Endometrial microvascular endothelial cells (primary cell): ENCODE results near the gene PDS5B. TPM values are rescaled to one million over a fixed set of nuclear protein-coding genes. Genes with fewer than 3 reads are reported as not detected.
"Not testable (repeated sequence)": the region's sequence is repeated elsewhere in the genome, so short reads cannot be mapped to it uniquely, and the experiment has no call there.

Experiments
- in situ Hi-C: cut with HindIII; loops from 2 replicates; pipeline ENCODE4 v1.10.0; 2017; ENCODE audit warnings: low sequenced_read_pairs, low pct_unique_long_range_greater_than_20kb; ENCODE audit errors: inconsistent ontology term
- total RNA-seq: library from RNA; depleted of rRNA; stranded (reverse); fragments of >200 nt; gene quantifications from one replicate; pipeline ENCODE4 v1.2.3, GENCODE V29; 2015; ENCODE audit errors: inconsistent ontology term

Gene PDS5B, protein sequence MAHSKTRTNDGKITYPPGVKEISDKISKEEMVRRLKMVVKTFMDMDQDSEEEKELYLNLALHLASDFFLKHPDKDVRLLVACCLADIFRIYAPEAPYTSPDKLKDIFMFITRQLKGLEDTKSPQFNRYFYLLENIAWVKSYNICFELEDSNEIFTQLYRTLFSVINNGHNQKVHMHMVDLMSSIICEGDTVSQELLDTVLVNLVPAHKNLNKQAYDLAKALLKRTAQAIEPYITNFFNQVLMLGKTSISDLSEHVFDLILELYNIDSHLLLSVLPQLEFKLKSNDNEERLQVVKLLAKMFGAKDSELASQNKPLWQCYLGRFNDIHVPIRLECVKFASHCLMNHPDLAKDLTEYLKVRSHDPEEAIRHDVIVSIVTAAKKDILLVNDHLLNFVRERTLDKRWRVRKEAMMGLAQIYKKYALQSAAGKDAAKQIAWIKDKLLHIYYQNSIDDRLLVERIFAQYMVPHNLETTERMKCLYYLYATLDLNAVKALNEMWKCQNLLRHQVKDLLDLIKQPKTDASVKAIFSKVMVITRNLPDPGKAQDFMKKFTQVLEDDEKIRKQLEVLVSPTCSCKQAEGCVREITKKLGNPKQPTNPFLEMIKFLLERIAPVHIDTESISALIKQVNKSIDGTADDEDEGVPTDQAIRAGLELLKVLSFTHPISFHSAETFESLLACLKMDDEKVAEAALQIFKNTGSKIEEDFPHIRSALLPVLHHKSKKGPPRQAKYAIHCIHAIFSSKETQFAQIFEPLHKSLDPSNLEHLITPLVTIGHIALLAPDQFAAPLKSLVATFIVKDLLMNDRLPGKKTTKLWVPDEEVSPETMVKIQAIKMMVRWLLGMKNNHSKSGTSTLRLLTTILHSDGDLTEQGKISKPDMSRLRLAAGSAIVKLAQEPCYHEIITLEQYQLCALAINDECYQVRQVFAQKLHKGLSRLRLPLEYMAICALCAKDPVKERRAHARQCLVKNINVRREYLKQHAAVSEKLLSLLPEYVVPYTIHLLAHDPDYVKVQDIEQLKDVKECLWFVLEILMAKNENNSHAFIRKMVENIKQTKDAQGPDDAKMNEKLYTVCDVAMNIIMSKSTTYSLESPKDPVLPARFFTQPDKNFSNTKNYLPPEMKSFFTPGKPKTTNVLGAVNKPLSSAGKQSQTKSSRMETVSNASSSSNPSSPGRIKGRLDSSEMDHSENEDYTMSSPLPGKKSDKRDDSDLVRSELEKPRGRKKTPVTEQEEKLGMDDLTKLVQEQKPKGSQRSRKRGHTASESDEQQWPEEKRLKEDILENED (N-terminal part only)
- total RNA-seq: 18.5 TPM

DNA sequence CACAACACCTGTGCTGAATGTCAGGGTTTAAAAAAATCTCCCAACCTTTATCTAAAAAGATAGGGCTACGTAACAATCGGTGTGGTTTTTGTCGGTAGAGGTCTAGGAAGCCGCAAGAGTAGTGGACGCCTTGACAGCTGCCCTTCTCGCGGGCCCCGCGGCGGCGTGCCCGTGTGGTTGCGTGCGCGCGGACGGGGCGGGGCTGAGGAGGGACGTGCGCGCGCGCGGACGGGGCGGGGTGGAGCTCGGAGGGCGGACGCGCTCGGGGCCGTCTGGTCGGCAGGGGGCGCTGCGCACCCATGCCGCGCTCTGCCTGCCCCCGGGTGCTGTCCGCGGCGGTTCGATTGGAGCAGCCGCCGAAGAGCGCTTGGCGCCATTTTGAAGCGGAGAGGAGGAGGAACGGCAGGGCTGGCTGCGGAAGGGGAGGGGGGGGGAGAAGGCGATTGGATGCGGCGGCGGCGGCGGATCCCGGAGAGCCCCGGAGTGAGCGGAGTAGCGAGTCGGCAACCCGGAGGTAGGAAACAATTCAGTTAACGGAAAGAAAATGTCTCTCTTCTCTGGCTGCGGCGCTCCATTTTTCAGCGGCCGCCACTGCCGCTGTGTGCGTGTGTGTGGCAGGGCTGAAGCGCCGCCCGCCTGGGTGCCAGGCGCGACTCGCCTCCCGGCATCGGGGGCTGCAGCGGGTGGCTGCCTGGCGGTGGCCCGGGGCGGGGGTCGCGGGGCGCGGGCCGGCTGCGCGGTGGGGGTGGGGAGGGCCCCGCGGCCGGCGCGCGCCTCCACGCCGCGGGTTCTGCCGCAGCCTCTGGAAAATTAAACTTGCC is at the start of gene PDS5B:
TSS of gene PDS5B (plus strand) at position 373 of the 821 bp plus-strand sequence. CDS start 62,321 bp downstream, outside the sequence.
- in situ Hi-C loops: loop anchor here (10.0 kb wide), 1 partner anchor 49 kb away; no protein-coding TSS in a partner anchor

DNA sequence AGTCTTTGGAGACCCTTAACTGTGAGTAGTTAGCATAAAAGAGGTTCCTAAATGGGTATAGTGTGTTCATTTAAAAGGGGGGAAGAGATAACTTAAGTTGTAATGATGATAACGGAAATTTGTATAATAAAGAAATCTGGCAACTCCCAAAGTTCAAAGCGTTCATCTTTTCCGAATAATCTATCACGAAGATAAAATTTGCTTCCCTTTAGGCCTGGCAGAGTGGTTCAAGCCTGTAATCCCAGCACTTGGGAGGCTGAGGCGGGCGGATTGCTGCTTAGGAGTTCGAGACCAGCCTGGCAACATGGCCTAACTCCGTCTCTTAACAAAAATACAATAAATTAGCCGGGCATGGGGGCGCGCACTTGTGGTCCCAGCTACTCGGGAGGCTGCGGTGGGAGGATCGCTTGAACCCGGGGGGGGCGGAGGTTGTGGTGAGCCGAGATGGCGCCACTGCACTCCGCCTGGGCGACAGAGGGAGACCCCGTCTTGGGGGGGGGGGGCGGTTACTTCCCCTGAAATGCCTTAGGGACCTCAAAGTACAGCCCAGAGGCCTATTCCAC is 48.6 kb upstream of the PDS5B start:
- in situ Hi-C loops: no loop called here

DNA sequence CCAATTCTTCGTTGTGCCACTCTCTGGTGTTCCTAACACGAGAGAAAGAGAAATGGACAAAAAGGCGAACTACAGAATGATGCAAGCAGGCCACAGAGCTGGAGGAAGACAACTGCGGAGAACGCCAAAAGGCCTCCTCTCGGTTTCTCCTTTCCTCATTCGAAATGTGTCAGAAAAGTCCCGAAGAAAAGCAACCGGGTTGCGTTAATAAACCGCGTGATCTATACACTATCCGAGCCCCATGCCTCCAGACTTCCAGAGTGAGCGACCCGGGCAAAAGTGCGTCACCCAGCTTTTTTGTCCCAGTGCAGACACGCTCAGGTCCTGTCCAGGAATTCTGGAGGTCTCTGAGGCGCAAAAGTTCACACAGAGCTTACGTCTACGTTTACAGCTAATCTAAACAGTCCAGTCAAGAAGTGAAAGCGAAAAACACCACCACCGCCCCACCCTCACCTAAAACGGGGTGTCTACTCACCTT is 48.1 kb upstream of the PDS5B start:
- in situ Hi-C loops: no loop called here

DNA sequence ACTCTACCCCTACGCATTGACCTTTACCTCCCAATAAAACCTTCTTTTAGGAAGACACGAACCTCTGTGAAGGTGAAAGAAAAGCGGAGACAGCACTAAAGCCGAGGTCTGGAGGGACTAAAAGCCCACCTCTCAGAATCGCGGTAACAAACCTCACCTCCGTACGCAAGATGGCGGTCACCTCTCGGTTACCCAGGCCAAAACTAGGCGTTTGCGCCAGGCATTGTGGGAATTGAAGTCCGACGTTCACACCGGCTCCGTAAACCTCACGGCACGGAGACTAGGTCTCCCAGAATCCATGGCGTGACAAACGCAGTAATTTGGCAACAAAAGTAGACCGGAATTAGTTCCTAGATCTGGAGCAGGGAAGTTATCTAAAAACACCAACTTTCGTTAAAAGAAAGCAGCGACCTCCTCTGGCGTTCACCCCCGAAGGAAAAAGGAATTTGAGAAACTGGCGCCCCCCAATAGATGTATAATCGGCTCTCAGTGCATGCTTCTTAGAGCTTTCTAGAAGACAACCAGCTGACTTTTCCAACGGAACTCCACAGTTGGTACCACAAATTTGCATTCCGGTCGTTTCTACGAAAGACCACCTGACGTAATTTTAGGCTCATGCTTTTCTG is 47.5 kb upstream of the PDS5B start, which contains the start of gene N4BP2L2:
TSS of gene N4BP2L2 (minus strand) at position 175 of the 626 bp plus-strand sequence. CDS start 1,768 bp downstream, outside the sequence.
- in situ Hi-C loops: no loop called here

DNA sequence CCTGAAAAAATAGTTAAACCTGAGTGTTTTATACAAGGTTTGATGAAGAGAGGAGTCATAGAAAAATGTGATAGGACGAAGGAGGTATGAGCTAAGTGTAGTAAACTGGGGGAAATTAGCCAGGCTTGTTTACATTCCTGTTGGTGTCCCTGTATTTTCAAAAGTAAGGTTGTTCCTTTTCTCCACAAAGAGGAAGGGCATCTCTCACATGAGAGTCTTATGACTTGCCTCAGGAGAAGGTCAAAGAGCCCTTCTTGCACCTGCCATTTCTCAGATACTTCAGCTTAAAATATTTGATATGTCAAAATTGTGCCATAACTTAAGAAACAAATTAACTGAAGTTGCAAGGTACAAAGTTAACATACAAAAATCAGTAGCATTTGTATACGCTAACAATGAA is 44.0 kb upstream of the PDS5B start:
- in situ Hi-C loops: no loop called here

DNA sequence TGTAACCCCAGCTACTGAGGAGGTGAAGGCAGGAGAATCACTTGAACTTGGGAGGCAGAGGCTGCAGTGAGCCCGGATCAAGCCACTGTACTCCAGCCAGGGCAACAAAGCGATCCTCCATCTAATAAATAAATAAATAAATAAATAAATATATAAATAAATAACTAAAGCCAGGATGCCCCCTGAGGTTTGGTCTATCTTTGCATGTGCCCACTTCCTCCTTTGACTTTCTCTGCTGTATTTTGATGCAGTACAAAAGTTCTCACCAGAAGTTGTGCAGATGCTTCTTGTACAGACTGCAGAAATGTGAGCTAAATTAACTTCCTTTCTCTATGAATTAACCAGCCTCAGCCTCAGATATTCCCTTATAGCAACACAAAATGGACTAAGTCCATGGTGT is 41.2 kb upstream of the PDS5B start:
- in situ Hi-C loops: no loop called here

DNA sequence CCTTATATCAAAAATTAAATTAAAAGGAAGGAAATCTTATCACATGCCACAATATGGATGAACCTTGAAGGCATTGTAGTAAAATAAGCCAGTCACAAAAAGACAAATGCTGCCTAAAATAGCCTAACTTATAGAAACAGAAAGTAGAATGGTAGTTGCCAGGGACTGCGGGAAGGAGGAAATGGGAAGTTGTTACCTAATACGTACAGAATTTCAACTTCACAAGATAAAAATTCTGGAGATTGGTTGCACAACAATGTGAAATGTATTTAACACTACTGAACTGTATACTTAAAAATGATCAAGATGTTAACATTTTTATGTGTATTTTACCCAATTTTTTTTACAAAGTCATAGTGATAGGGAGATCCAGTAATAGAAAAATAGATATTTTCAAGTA is 37.4 kb upstream of the PDS5B start:
- in situ Hi-C loops: no loop called here

DNA sequence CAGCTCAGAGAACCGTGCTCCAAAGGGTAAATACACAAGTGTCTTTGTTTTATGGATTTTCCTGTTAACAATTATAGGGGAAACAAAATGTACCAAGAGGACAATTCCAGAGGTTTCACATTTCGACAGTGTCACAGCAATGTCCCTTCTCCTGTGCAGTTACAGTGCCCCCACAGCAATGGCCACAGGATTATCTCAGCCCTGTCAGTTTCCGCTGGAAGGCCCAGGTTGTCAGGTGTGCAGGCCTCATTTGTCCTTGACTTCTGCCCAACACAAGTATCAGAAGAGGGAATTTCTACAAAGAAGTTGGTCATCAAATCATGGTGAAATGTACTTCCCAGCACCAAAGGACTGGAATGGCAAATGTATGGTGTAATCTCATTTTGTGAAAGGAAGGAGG is 36.5 kb upstream of the PDS5B start:
- in situ Hi-C loops: no loop called here

DNA sequence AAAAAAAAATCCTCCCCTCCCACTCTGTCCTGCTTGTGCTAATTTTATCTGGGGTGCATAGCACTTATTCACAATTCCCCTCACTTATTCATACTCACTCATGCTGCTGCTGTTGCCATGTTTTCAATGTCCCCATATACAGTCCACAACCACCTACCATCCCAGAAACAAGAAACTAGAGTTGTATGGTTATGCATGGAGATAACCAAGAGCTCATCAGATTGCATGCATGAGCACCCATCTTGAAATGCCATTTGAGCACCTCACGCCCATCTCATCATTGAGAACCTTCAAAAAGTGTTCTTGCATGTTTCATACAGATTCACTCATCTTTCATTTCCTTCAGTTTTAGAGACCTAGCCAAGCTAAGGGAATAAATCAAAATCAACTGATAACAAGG is 32.5 kb upstream of the PDS5B start:
- in situ Hi-C loops: no loop called here

DNA sequence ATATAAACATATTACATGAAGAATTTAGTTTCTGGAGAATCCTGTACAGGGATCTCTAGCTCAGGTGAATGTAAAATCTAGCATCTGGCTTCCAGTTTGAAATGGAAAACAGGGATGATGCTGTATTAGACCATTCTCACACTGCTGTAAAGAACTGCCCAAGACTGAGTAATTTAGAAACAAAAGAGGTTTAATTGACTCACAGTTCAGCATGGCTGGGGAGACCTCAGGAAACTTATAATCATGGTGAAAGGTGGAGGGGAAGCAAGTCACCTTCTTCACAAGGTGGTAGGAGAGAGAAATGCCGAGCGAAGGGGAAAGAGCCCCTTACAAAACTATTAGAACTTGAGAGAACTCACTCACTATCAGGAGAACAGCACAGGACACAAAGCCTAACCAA is 30.6 kb upstream of the PDS5B start:
- in situ Hi-C loops: no loop called here

DNA sequence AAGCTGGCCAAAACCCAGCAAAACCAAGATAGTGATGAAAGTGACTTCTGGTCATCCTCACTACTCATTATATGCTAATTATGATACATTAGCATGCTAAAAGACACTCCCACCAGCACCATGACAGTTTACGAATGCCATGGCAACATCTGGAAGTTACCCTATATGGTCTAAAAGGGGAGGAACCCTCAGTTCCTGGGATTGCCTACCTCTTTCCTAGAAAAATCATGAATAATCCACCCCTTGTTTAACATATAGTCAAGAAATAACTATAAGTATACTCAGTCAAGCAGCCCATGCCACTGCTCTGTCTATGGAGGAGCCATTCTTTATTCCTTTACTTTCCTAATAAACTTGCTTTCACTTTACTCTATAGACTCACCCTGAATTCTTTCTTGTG is 25.4 kb upstream of the PDS5B start:
- in situ Hi-C loops: not testable (repeated sequence)

DNA sequence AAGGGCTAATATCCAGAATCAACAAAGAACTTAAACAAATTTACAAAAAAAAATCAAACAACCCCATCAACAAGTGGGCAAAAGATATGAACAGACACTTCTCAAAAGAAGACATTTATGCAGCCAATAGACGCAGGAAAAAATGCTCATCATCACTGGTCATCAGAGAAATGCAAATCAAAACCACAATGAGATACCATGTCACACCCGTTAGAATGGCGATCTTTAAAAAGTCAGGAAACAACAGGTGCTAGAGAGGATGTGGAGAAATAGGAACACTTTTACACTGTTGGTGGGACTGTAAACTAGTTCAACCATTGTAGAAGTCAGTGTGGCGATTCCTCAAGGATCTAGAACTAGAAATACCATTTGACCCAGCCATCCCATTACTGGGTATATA is 10.6 kb upstream of the PDS5B start:
- in situ Hi-C loops: not testable (repeated sequence)

DNA sequence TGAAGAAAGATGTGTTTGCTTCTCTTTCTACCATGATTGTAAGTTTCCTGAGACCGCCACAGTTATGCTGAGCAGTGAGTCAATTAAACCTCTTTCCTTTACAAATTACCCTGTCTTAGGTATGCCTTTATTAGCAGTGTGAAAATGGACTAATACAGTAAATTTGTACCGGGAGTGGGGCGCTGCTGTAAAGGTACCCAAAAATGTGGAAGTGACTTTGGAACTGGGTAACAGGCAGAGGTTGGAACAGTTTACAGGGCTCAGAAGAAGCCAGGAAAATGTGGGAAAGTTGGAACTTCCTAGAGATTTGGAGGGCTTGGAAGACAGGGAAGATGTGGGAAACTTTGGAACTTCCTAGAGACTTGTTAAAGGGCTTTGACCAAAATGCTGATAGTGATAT is 9.2 kb upstream of the PDS5B start:
- in situ Hi-C loops: no loop called here

DNA sequence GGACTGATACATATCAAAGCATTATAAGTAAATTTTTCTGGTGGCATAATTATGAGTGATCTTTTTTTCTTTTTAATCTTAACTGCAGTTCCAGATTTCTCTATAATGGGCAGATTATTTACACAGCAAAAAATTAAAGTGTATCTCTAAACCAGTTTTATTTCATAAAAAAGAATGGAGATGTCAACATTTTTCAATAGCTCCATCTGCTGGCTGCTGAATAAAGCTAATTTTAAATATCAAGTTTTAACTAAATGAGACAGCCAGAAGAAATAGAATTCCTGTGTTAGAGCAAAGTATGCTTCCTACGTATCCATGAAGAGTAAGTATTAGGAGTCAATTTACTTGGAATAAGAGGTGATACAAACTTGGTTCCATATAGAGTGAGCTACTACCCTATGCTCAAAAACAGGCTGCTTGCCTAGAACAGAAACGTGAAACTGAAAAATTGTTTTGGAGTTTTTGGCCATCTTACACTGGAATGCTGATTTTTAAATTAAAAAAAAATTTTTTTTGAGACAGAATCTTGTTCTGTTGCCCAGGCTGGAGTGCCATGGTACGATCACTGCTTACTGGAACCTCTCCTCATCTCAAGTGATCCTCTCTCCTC is 5.0 kb upstream of the PDS5B start:
- in situ Hi-C loops: loop anchor here (10.0 kb wide), 1 partner anchor 54 kb away; no protein-coding TSS in a partner anchor

DNA sequence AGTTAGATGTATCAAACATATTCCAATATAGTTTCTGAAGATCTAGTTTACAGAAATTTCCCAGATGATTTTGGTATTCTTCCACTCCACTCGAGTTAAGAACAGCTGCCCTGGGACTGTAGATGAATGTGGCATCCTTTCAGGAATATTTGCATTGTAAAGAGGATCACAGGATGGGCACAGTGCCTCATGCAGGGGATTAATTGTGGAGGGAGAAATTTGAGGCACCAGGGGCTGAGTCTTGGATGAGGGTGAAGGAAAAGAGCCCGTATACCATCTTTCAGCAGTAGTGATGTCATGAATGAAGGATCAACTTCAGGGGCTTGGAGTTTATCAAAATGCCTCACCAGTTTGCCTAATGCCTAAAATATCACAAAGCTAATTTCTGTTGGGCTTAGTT is 4.0 kb upstream of the PDS5B start:
- in situ Hi-C loops: loop anchor here (10.0 kb wide), 1 partner anchor 53 kb away; no protein-coding TSS in a partner anchor

DNA sequence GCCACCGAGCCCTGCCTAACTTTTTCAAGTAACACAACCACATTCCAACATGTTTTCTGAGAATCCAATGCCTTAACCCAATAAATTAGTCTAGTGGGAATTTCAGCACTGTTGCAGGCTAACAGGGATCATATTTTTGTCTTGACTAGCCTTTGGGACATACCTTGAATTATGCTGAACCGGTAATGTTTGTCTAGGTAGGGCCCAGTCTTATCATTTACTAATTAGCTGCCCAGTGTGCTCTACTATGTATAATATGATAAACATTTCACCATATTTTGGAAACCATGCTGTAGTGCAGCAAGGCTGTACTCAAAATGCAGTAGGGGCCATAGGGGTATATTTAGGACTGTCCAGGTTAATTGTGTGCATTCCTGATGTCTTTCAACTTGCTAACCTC is 3.3 kb upstream of the PDS5B start:
- in situ Hi-C loops: loop anchor here (10.0 kb wide), 1 partner anchor 52 kb away; no protein-coding TSS in a partner anchor
